HG02798 (cell line): ENCODE measurements around the gene STK10.

Experiments used
- ATAC-seq: cut with Tn5 transposase; IDR thresholded peaks from one replicate; pipeline ENCODE4 v1.9.1; 2021; ENCODE audit warnings: mild to moderate bottlenecking; ENCODE audit not compliant: unreplicated experiment, poor library complexity

The STK10 gene

DNA sequence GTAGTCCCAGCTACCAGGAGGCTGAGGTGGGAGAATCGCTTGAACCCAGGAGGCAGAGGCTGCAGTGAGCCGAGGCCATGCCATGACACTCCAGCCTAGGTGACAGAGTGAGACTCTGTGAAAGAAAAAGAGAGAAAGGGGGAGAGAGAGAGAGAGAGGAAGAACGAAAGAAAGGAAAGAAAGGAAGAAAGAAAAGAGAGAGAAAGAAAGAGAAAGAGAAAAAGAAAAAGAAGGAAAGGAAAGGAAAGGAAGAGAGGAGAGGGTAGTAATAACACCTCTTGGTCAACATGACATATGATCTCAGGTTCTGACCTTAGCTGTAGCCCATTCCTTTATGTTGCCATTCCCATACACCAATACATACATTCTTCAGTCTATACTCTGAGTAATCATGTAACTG, 195.7 kb downstream of the STK10 start:
- no peak for ATAC-seq
